IMR-90 (cell line): Measurements from ENCODE around the gene PDYN. TPM values are rescaled to one million over a fixed set of nuclear protein-coding genes. Genes with fewer than 3 reads are reported as not detected.

ENCODE experiments used
- ATAC-seq: fragments of 200-7000 bp; cut with Tn5 transposase; 2 replicates; pipeline ENCODE4 v1.9.1; 2020; ENCODE audit warnings: low read depth, mild to moderate bottlenecking, moderate library complexity
- BruUV-seq: library from RNA; stranded (reverse); fragments of 400-500 nt; replicated peaks from 2 replicates; lab custom pipeline; 2021; lab: Mats Ljungman, UMichigan
- CTCF ChIA-PET: fragments of 300-600 bp; formaldehyde crosslinking; extraction: SDS; loops from one replicate; lab custom pipeline; 2021; ENCODE audit warnings: antibody characterized with exemption; lab: Yijun Ruan, JAX
- POLR2A ChIA-PET: fragments of 300-600 bp; sonication (Branson Sonifier 250); formaldehyde crosslinking; loops from one replicate; lab custom pipeline; 2022; ENCODE audit warnings: antibody characterized with exemption; ENCODE audit not compliant: unreplicated experiment; lab: Charles Lee
- DNase-seq: peaks from one replicate; pipeline ENCODE4 v3.0.0; 2013
- H2AFZ ChIP-seq: replicated peaks from 2 replicates; pipeline ENCODE3; 2013; ENCODE audit warnings: low read length, mild to moderate bottlenecking; ENCODE audit not compliant: poor library complexity
- H2AK5ac ChIP-seq: 2 replicates; pipeline ENCODE4 v1.6.1; 2013; ENCODE audit warnings: low read depth, low read length, inconsistent platforms
- H2AK9ac ChIP-seq: replicated peaks from 2 replicates; pipeline ENCODE3; 2013; ENCODE audit warnings: mild to moderate bottlenecking, low read depth, low read length, moderate library complexity; ENCODE audit not compliant: poor library complexity
- H2BK120ac ChIP-seq: 2 replicates; pipeline ENCODE4 v1.6.1; 2013; ENCODE audit warnings: low read depth, low read length, inconsistent platforms
- H2BK15ac ChIP-seq: 3 replicates; pipeline ENCODE4 v1.6.1; 2013; ENCODE audit warnings: low read depth, low read length, inconsistent platforms
- H2BK20ac ChIP-seq: 2 replicates; pipeline ENCODE4 v1.6.1; 2013; ENCODE audit warnings: low read depth, mild to moderate bottlenecking, inconsistent platforms, low read length, moderate library complexity
- H2BK5ac ChIP-seq: 2 replicates; pipeline ENCODE4 v1.6.1; 2013; ENCODE audit warnings: mild to moderate bottlenecking, low read depth, low read length, inconsistent platforms; ENCODE audit not compliant: poor library complexity, severe bottlenecking
- H3K14ac ChIP-seq: replicated peaks from 2 replicates; pipeline ENCODE4 v1.6.1; 2013; ENCODE audit warnings: low read depth, low read length, inconsistent platforms
- H3K18ac ChIP-seq: 2 replicates; pipeline ENCODE4 v1.6.1; 2013; ENCODE audit warnings: low read depth, low read length, control low read depth
- H3K23ac ChIP-seq: 2 replicates; pipeline ENCODE4 v1.6.1; 2013; ENCODE audit warnings: low read depth, low read length, inconsistent platforms
- H3K27ac ChIP-seq: 2 replicates; pipeline ENCODE4 v1.5.1; 2013; ENCODE audit warnings: mild to moderate bottlenecking, control low read depth, low read length; ENCODE audit not compliant: insufficient read depth
- H3K27me3 ChIP-seq: 2 replicates; pipeline ENCODE4 v1.6.1; 2013; ENCODE audit warnings: low read length; ENCODE audit not compliant: control insufficient read depth, insufficient read depth
- H3K36me3 ChIP-seq: 2 replicates; pipeline ENCODE4 v1.6.1; 2013; ENCODE audit warnings: low read length, mixed read lengths; ENCODE audit not compliant: control insufficient read depth, insufficient read depth
- H3K4ac ChIP-seq: 2 replicates; pipeline ENCODE4 v1.6.1; 2013; ENCODE audit warnings: low read depth, low read length, inconsistent platforms
- H3K4me1 ChIP-seq: 2 replicates; pipeline ENCODE4 v1.6.1; 2013; ENCODE audit warnings: low read length, mixed read lengths; ENCODE audit not compliant: control insufficient read depth, insufficient read depth
- H3K4me2 ChIP-seq: 2 replicates; pipeline ENCODE4 v1.6.1; 2013; ENCODE audit warnings: low read depth, mild to moderate bottlenecking, control low read depth, low read length, moderate library complexity
- H3K4me3 ChIP-seq: 2 replicates; pipeline ENCODE4 v1.5.1; 2013; ENCODE audit warnings: low read depth, mild to moderate bottlenecking, control low read depth, low read length, moderate library complexity; ENCODE audit not compliant: insufficient read depth
- H3K56ac ChIP-seq: 2 replicates; pipeline ENCODE4 v1.6.1; 2013; ENCODE audit warnings: low read length, inconsistent platforms; ENCODE audit not compliant: insufficient read depth; ENCODE audit errors: extremely low read depth
- H3K79me1 ChIP-seq, 2 experiments: 2 replicates each; pipeline ENCODE4 v1.6.1; 2013; ENCODE audit warnings: low read length in 2 of 2, inconsistent platforms in 1 of 2, low read depth in 1 of 2
- H3K9ac ChIP-seq: 2 replicates; pipeline ENCODE4 v1.6.1; 2013; ENCODE audit warnings: low read depth, low read length, control low read depth
- H3K9me1 ChIP-seq: 2 replicates; pipeline ENCODE4 v1.6.1; 2013; ENCODE audit warnings: low read length, inconsistent platforms; ENCODE audit not compliant: insufficient read depth
- H3K9me3 ChIP-seq: 2 replicates; pipeline ENCODE4 v1.6.1; 2013; ENCODE audit warnings: low read length; ENCODE audit not compliant: control insufficient read depth, insufficient read depth
- H4K20me1 ChIP-seq: 2 replicates; pipeline ENCODE4 v1.6.1; 2013; ENCODE audit warnings: low read length, inconsistent platforms; ENCODE audit not compliant: insufficient read depth
- H4K5ac ChIP-seq: 2 replicates; pipeline ENCODE4 v1.6.1; 2013; ENCODE audit warnings: mild to moderate bottlenecking, low read depth, low read length, control low read depth
- H4K8ac ChIP-seq, 2 experiments: 2 replicates each; pipeline ENCODE4 v1.6.1; 2013; ENCODE audit warnings: low read depth in 2 of 2, low read length in 2 of 2, control low read depth in 1 of 2, inconsistent platforms in 1 of 2
- H4K91ac ChIP-seq: 2 replicates; pipeline ENCODE4 v1.6.1; 2013; ENCODE audit warnings: low read depth, low read length, inconsistent platforms; ENCODE audit not compliant: insufficient read depth
- CEBPB ChIP-seq: IDR thresholded peaks from 2 replicates; pipeline ENCODE4 v1.6.1; 2012; ENCODE audit warnings: low read depth, low read length, improper control_type of control experiment
- CHD1 ChIP-seq: IDR thresholded peaks from 2 replicates; pipeline ENCODE4 v1.6.1; 2012; ENCODE audit warnings: low read depth, low read length, improper control_type of control experiment
- FOS ChIP-seq: fragments of 150-350 bp; IDR thresholded peaks from 2 replicates; pipeline ENCODE4 v1.6.1; 2016; ENCODE audit warnings: low read depth, low read length
- MAFK ChIP-seq: IDR thresholded peaks from 2 replicates; pipeline ENCODE4 v1.6.1; 2012; ENCODE audit warnings: low read depth, low read length, improper control_type of control experiment
- MAZ ChIP-seq: IDR thresholded peaks from 2 replicates; pipeline ENCODE4 v1.6.1; 2012; ENCODE audit warnings: low read depth, mild to moderate bottlenecking, low read length, improper control_type of control experiment, moderate library complexity, borderline replicate concordance
- MXI1 ChIP-seq: IDR thresholded peaks from 2 replicates; pipeline ENCODE4 v1.6.1; 2012; ENCODE audit warnings: low read depth, mild to moderate bottlenecking, low read length, moderate library complexity, borderline replicate concordance
- POLR2A ChIP-seq: IDR thresholded peaks from 2 replicates; pipeline ENCODE4 v1.6.1; 2012; ENCODE audit warnings: mild to moderate bottlenecking, low read depth, low read length
- RAD21 ChIP-seq: IDR thresholded peaks from 2 replicates; pipeline ENCODE4 v1.6.1; 2012; ENCODE audit warnings: low read length, improper control_type of control experiment
- RCOR1 ChIP-seq: IDR thresholded peaks from 2 replicates; pipeline ENCODE4 v1.6.1; 2012; ENCODE audit warnings: mild to moderate bottlenecking, low read length, improper control_type of control experiment; ENCODE audit not compliant: insufficient replicate concordance
- RFX5 ChIP-seq: IDR thresholded peaks from 2 replicates; pipeline ENCODE4 v1.8.0; 2012; ENCODE audit warnings: low read depth, mild to moderate bottlenecking, low read length, moderate library complexity
- WGBS, 2 experiments: methylation state at CpG; one replicate each; pipeline versions ENCODE4 v1.1.5 to v1.1.7; 2013; ENCODE audit warnings: missing lambda C conversion rate in 2 of 2; ENCODE audit not compliant: insufficient read length in 1 of 2; ENCODE audit errors: extremely low coverage in 2 of 2; 5-methylcytosine and 5-hydroxymethylcytosine counted together
- dilution Hi-C: fragments of 300-500 bp; cut with HindIII; formaldehyde crosslinking; loops from one replicate; pipeline ENCODE4 v1.14.3; 2018; ENCODE audit warnings: low sequenced_read_pairs; ENCODE audit not compliant: unreplicated experiment
- in situ Hi-C: fragments of 300-500 bp; cut with MboI; formaldehyde crosslinking; loops from 3 replicates; pipeline ENCODE4 v1.14.3; 2019; ENCODE audit warnings: low sequenced_read_pairs, inconsistent platforms, mixed read lengths
- intact Hi-C: fragments of 100-400 bp; cut with micrococcal nuclease; formaldehyde crosslinking; loops from 2 replicates; pipeline ENCODE4 v1.10.0; 2022
- polyA plus RNA-seq, 3 experiments: library from polyadenylated mRNA; depleted of rRNA; stranded (reverse); fragments of >200 nt; gene quantifications; 2 replicates each; pipeline ENCODE4 v1.2.3, GENCODE V29; 2012; ENCODE audit warnings: low replicate concordance in 1 of 3
- total RNA-seq: library from RNA; depleted of rRNA; stranded (reverse); fragments of >200 nt; gene quantifications from 2 replicates; pipeline ENCODE4 v1.2.3, GENCODE V29; 2012

PDYN gene
- total and polyA plus RNA-seq, 2 of the 4 experiments (the other 2 are of a cell fraction) = not detected

DNA sequence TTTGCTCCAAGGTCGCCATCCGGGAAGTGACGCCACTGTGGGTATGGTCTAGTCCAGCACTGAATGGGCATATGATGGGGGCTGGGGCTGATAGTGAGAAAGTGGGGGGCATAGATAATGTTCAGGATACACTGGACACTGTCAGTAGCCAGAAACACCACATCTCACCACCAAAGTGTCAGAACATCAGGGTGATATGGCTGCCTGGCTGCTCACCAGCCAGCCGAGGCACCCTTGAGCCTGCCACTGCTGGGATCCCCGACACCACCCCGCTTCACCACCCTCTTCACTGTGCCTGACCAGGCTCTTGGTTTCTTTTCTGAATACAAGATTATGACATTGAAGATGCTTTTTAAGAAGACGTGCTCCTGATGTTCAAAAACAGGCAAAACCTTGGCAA is 51.8 kb downstream of the PDYN start (continued):
- TF ChIP-seq RFX5 (no peak), CHD1 (no peak), MAFK (no peak), CEBPB (no peak)

DNA sequence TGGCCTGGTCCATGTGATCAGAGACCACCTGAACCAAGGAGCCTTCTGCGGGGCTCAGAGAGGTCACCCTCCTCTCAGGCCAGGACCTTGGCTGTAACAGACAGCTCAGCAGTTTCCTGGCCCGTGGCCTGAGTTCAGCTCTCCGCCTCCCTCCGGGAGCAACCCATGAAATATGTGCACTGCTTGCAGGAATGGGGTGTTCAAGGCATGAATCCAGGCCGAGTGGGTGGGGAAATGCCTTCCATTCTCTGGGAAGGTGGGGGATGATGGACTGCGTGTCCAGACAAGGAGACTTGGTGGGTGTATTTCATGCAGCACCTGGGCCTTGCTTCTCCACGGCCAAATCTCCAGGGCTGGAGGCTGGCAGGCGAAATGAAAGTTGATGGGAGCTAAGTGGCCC is 52.6 kb downstream of the PDYN start:
- Histone ChIP-seq H3K23ac (no peak overlapping the region), H3K14ac (no peak overlapping the region; the same call in 1 of the 2 replicates), H4K20me1 (no peaks in the 10 kb centered on the region), H2AK9ac (peak overlapping the region; percentile 83), H2BK5ac (no peak overlapping the region), H2BK15ac (no peak overlapping the region), H2AFZ (peak overlapping the region; percentile 41), H2BK20ac (no peak overlapping the region), H3K56ac (no peak overlapping the region), H3K9ac (no peak overlapping the region), H4K91ac (no peak overlapping the region), H3K4me2 (no peak overlapping the region), H3K9me3 (no peaks in the 10 kb centered on the region), H2AK5ac (no peak overlapping the region), H4K5ac (no peak overlapping the region), H3K36me3 (peaks cover 15% of the 10 kb centered on the region; the same call in 1 of the 2 replicates), H3K4me3 (no peak overlapping the region), H3K27ac (no peak overlapping the region), H3K79me1 (no peaks in the 10 kb centered on the region), H4K8ac (no peak overlapping the region), H3K18ac (no peak overlapping the region), H3K9me1 (peaks cover 4% of the 10 kb centered on the region), H3K27me3 (peaks cover 33% of the 10 kb centered on the region), H3K4ac (no peak overlapping the region), H3K4me1 (peaks cover 4% of the 10 kb centered on the region; the same call in 1 of the 2 replicates), H2BK120ac (no peak overlapping the region)
- intact Hi-C loops = no loop called here
- in situ Hi-C loops = no loop called here
- BruUV-seq = no TSS peak
- TF ChIP-seq MAFK (peak; percentile 17; the same call in 1 of the 2 replicates), RCOR1 (no peak), FOS (no peak), POLR2A (no peak), MXI1 (no peak), MAZ (no peak), RAD21 (no peak)
- 35% methylated on average over 5 of the region's 8 CpGs; no CpG with 5 or more reads in 1 of the 2 experiments for WGBS, 2 experiments
- ATAC-seq = peak; percentile 59
- peak; percentile 30 for DNase-seq
- dilution Hi-C loops = no loop called here
- ChIA-PET CTCF (no interaction called here), POLR2A (no interaction called here)
